Adrenal gland (tissue), 12 donors: ENCODE results near the gene EFHD1. TPM values are rescaled to one million over a fixed set of nuclear protein-coding genes. Genes with fewer than 3 reads are reported as not detected.
A peak's percentile ranks its signal among the peaks of the same experiment; 100 is the strongest.

Experiments used
- DNase-seq, 7 donors: peaks; one replicate each; pipeline ENCODE4 v3.0.0-alpha.2; 2019 to 2020
- H3K27ac ChIP-seq, 5 donors: fragments of 200-600 bp; sonication (generic) in 4 of 5; 1 replicate in 3 of 5; 2 replicates in 2 of 5; pipeline versions ENCODE4 v1.5.1 to v1.8.0; 2016 to 2020; ENCODE audit warnings: mild to moderate bottlenecking in 1 of 5
- H3K27me3 ChIP-seq: fragments of 200-600 bp; 2 replicates; pipeline ENCODE4 v1.8.0; 2021
- H3K36me3 ChIP-seq, 2 donors: fragments of 200-600 bp; replicated peaks in 1 of 2; 1 replicate in 1 of 2; 2 replicates in 1 of 2; pipeline versions ENCODE4 v1.5.1 to v1.8.0; 2018 to 2022
- H3K4me1 ChIP-seq, 2 donors: fragments of 200-600 bp; replicated peaks in 1 of 2; 1 replicate in 1 of 2; 2 replicates in 1 of 2; pipeline versions ENCODE4 v1.5.1 to v1.8.0; 2018 to 2021
- H3K4me3 ChIP-seq, 4 donors: fragments of 200-600 bp; sonication (generic) in 3 of 4; one replicate each; pipeline ENCODE4 v1.5.1; 2016 to 2018
- H3K9me3 ChIP-seq, 3 donors: fragments of 200-600 bp; sonication (generic) in 1 of 3; replicated peaks in 1 of 3; 1 replicate in 2 of 3; 2 replicates in 1 of 3; pipeline versions ENCODE4 v1.5.1 to v1.8.0; 2016 to 2021
- POLR2A ChIP-seq, 2 donors: fragments of 450-650 bp; IDR thresholded peaks; one replicate each; pipeline ENCODE4 v1.6.1; 2017; ENCODE audit warnings: antibody characterized with exemption in 2 of 2, mild to moderate bottlenecking in 2 of 2, moderate library complexity in 1 of 2
- WGBS, 4 donors: extraction: QIAGEN DNeasy Blood & Tissue Kit in 2 of 4; methylation state at CpG; one replicate each; pipeline versions ENCODE4 v1.1.5 to v1.1.7; 2013 to 2017; 5-methylcytosine and 5-hydroxymethylcytosine counted together
- intact Hi-C, 2 donors: fragments of 100-400 bp; cut with DNase I; formaldehyde crosslinking; loops; one replicate each; pipeline versions ENCODE4 v1.14.1 to v1.15.0; 2022 to 2023
- polyA plus RNA-seq, 3 donors: library from polyadenylated mRNA; stranded (reverse); fragments of 200-250 nt in 2 of 3; fragments of 350-450 nt in 1 of 3; fragmentation: Illumina TruSeq in 1 of 3; extraction: RNeasy Lipid Tissue Mini Kit (QIAGEN cat#74804) in 1 of 3; gene quantifications; one replicate each; pipeline ENCODE4 v1.2.3, GENCODE V29; 2013 to 2014
- total RNA-seq, 9 donors: library from RNA; depleted of rRNA in 4 of 9; stranded (reverse); fragments of >200 nt in 4 of 9; fragments of 120-200 nt in 1 of 9; fragmentation: NEBNext Ultra II Directional in 1 of 9; extraction: Animal tissue kit (Norgen Biotek cat#: 25700) in 1 of 9; gene quantifications; one replicate each; pipeline versions ENCODE4 v1.1.0 to v1.2.4, GENCODE V29; 2013 to 2023
- TF ChIP-seq, protein P1 (sequence below), 6 experiments: fragments of 450-650 bp in 4 of 6; fragments of 200-600 bp in 2 of 6; sonication (generic) in 1 of 6; IDR thresholded peaks; 1 replicate in 5 of 6; 2 replicates in 1 of 6; pipeline versions ENCODE4 v1.5.1 to v1.8.0; 2016 to 2021; ENCODE audit warnings: antibody characterized with exemption in 6 of 6, mild to moderate bottlenecking in 2 of 6, moderate library complexity in 1 of 6
- donor health status: healthy with polysubstance abuse.
- donor health status: Bipolar disorder and iron deficiency.
- donor health status: DM: yes; HTN: yes; CAD: no.
- donor health status: DM: no; HTN: no; CAD: no.
- donor health status: DM: no; HTN: no; CAD: no.
- donor health status: DM: yes; HTN: yes; CAD: no.

EFHD1 gene
- total and polyA plus RNA-seq, 12 donors: 0.50 to 12.9 (median 6.3) TPM

GRCh38 chr2:232653441-232653840 lies 20.0 kb downstream of the EFHD1 start:
- no peak for DNase-seq
- intact Hi-C loops: no loop called here
- no peak overlapping the region for H3K27ac ChIP-seq
- 90 to 97% (median 94%) methylated on average over 7 of the region's 7 CpGs for WGBS, 4 donors
- H3K4me3 ChIP-seq: no peak overlapping the region
- no peak for TF ChIP-seq POLR2A (IDR thresholded peaks at IDR 0.05)
- TF ChIP-seq, protein P1, sequence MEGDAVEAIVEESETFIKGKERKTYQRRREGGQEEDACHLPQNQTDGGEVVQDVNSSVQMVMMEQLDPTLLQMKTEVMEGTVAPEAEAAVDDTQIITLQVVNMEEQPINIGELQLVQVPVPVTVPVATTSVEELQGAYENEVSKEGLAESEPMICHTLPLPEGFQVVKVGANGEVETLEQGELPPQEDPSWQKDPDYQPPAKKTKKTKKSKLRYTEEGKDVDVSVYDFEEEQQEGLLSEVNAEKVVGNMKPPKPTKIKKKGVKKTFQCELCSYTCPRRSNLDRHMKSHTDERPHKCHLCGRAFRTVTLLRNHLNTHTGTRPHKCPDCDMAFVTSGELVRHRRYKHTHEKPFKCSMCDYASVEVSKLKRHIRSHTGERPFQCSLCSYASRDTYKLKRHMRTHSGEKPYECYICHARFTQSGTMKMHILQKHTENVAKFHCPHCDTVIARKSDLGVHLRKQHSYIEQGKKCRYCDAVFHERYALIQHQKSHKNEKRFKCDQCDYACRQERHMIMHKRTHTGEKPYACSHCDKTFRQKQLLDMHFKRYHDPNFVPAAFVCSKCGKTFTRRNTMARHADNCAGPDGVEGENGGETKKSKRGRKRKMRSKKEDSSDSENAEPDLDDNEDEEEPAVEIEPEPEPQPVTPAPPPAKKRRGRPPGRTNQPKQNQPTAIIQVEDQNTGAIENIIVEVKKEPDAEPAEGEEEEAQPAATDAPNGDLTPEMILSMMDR (IDR thresholded peaks at IDR 0.05): no peak
- H3K36me3 ChIP-seq: no peaks in the 10 kb centered on the region
- H3K27me3 ChIP-seq: no peaks in the 10 kb centered on the region
- H3K9me3 ChIP-seq: no peaks in the 10 kb centered on the region
- no peaks in the 10 kb centered on the region for H3K4me1 ChIP-seq

- H3K4me1 ChIP-seq: no peaks in the 10 kb centered on the region
- intact Hi-C loops: no loop called here
- no peaks in the 10 kb centered on the region for H3K36me3 ChIP-seq
- no peak overlapping the region for H3K4me3 ChIP-seq
- DNase-seq: no peak
- no peaks in the 10 kb centered on the region for H3K27me3 ChIP-seq
- WGBS, 4 donors: 82 to 92% (median 85%) methylated on average over 6 of the region's 6 CpGs
- no peak for TF ChIP-seq POLR2A (IDR thresholded peaks at IDR 0.05)
- TF ChIP-seq, protein P1 (IDR thresholded peaks at IDR 0.05): no peak
- no peaks in the 10 kb centered on the region for H3K9me3 ChIP-seq
- no peak overlapping the region for H3K27ac ChIP-seq
Measured at GRCh38 chr2:232655392-232655791, 22.0 kb downstream of the EFHD1 start.

DNA sequence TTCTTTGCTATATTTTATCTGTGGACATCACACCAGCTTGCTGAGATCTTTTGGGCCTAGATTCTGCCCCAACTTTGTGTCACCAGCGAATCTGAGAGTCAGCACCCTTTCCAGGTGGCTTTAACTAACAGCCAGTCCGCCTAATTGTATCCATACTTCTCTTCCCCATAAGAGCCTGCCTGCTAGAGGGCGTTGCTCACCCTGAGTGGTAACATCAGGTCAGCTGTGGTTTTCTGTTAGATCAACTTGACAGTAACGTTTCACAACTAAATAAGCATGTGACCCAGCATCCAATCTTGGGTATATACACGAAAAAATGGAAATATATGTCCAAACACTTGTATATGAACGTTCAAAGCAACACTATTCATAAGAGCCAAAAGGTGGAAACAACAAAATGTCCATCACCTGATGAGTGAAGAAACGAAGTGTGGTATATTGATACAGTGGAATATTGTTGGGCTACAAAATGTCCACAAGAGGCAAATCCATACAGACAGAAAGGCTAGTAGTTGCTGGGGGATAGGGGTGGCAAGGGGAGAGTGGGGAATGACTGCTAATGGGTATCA lies 24.9 kb downstream of the EFHD1 start:
- Histone ChIP-seq H3K27ac (no peak overlapping the region), H3K36me3 (no peaks in the 10 kb centered on the region), H3K9me3 (no peaks in the 10 kb centered on the region), H3K4me1 (no peaks in the 10 kb centered on the region), H3K4me3 (no peak overlapping the region), H3K27me3 (no peaks in the 10 kb centered on the region)
- intact Hi-C loops: no loop called here
- WGBS, 4 donors: 55 to 64% (median 60%) methylated on average over 7 of the region's 7 CpGs
- no peak for DNase-seq
- TF ChIP-seq POLR2A (IDR thresholded peaks at IDR 0.05): no peak
- TF ChIP-seq, protein P1 (IDR thresholded peaks at IDR 0.05): no peak

GRCh38 chr2:232659359-232659758 lies 26.0 kb downstream of the EFHD1 start:
- Histone ChIP-seq H3K4me3 (no peak overlapping the region), H3K27ac (no peak overlapping the region), H3K9me3 (no peaks in the 10 kb centered on the region), H3K4me1 (no peaks in the 10 kb centered on the region), H3K27me3 (no peaks in the 10 kb centered on the region), H3K36me3 (no peaks in the 10 kb centered on the region)
- 72 to 90% (median 81%) methylated on average over 2 of the region's 2 CpGs for WGBS, 4 donors
- peak in 2 of 7 donors; percentile 30 to 32 for DNase-seq
- intact Hi-C loops: no loop called here
- no peak for TF ChIP-seq POLR2A (IDR thresholded peaks at IDR 0.05)
- TF ChIP-seq, protein P1 (IDR thresholded peaks at IDR 0.05): no peak
